ENCODE data around the gene KIF12. TPM values are rescaled to one million over a fixed set of nuclear protein-coding genes. Genes with fewer than 3 reads are reported as not detected.

KIF12 gene
- total and polyA plus RNA-seq, 2 of the 13 experiments (the other 11 are each of a cell fraction or from before 2014, with no cell fraction given) = 1.8 to 12.5 TPM

GRCh38 chr9:114108016-114108833 lies 9.1 kb upstream of the KIF12 start (continued):
- TF ChIP-seq KLF11 (CRISPR knock-in tag; IDR thresholded peaks at IDR 0.05) (peak; percentile 74; the same call in 1 of the 2 replicates), ZBED4 (CRISPR knock-in tag; IDR thresholded peaks at IDR 0.05; ENCODE audit: borderline replicate concordance) (peak; percentile 50; the same call in 1 of the 2 replicates), BORCS8-MEF2B (CRISPR knock-in tag; IDR thresholded peaks at IDR 0.05) (peak; percentile 71), GTF3A (CRISPR knock-in tag; conservative IDR thresholded peaks at IDR 0.05) (0 out of 2 replicates have a peak, but pooled peaks have one; percentile 53), ZNF629 (CRISPR knock-in tag; conservative IDR thresholded peaks at IDR 0.05) (peak; percentile 40; the same call in 1 of the 2 replicates), NFKB2 (CRISPR knock-in tag; IDR thresholded peaks at IDR 0.05; ENCODE audit: borderline replicate concordance) (peak; percentile 72; the same call in 1 of the 2 replicates), MIXL1 (CRISPR knock-in tag; IDR thresholded peaks at IDR 0.05) (peak; percentile 39; the same call in 1 of the 2 replicates), HNRNPK (IDR thresholded peaks at IDR 0.05; ENCODE audit: low read depth, low read length, poor library complexity, severe bottlenecking) (no peak), ZBTB38 (CRISPR knock-in tag; IDR thresholded peaks at IDR 0.05) (peak; percentile 83), KDM2A (CRISPR knock-in tag; IDR thresholded peaks at IDR 0.05; ENCODE audit: borderline replicate concordance, low read depth) (peak; percentile 91), SMAD9 (CRISPR knock-in tag; IDR thresholded peaks at IDR 0.05) (no peak), ZFX (CRISPR knock-in tag; IDR thresholded peaks at IDR 0.05; ENCODE audit: low read depth) (peak; percentile 92), EED (CRISPR knock-in tag; IDR thresholded peaks at IDR 0.05) (peak; percentile 58; the same call in 1 of the 2 replicates), ELF3 (CRISPR knock-in tag; IDR thresholded peaks at IDR 0.05) (peak; percentile 62; the same call in 1 of the 2 replicates), ZNF317 (CRISPR knock-in tag; IDR thresholded peaks at IDR 0.05) (0 out of 2 replicates have a peak, but pooled peaks have one; percentile 74), ZNF740 (CRISPR knock-in tag; IDR thresholded peaks at IDR 0.05) (peak; percentile 65; the same call in 1 of the 2 replicates), ZNF646 (CRISPR knock-in tag; IDR thresholded peaks at IDR 0.05) (0 out of 2 replicates have a peak, but pooled peaks have one; percentile 18), DNMT1 (CRISPR knock-in tag; IDR thresholded peaks at IDR 0.05) (peak; percentile 88; the same call in 1 of the 2 replicates), RAD21 (CRISPR knock-in tag; IDR thresholded peaks at IDR 0.05) (peak; percentile 100)
